Mucosa of gallbladder (tissue), 1 donor: Measurements from ENCODE around the gene LRGUK. TPM values are rescaled to one million over a fixed set of nuclear protein-coding genes. Genes with fewer than 3 reads are reported as not detected.
"Not testable (repeated sequence)": the region's sequence is repeated elsewhere in the genome, so short reads cannot be mapped to it uniquely, and the experiment has no call there.

Experiments
- DNase-seq: peaks from one replicate; pipeline ENCODE4 v3.0.0-alpha.2; 2020; ENCODE audit warnings: low spot score
- total RNA-seq: library from RNA; stranded (reverse); gene quantifications from one replicate; pipeline ENCODE4 v1.2.1, GENCODE V29; 2021
- donor health status: DM: no; HTN: no; CAD: no.

LRGUK gene
- total RNA-seq, 1 donor from 2014 or later = 2.4 TPM

DNA sequence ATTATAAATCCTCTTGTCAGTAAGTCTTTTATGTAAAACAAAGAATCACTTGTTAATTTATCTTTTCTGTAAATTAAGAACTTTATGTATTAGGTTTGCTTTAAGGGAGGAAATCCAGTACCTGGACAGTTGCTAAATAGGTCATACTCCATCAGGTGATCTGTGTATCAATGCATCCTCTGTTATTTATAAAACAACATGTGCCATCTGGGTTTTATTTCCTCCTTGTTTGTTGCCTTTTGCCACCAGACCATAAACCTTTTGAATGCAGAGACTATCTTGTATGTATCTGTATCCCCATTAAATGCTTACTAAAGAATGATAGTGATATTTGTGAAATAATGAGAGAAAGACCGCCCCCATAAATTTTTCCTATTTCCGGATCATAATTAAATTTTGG is 119.6 kb downstream of the LRGUK start:
- DNase-seq = no peak

DNA sequence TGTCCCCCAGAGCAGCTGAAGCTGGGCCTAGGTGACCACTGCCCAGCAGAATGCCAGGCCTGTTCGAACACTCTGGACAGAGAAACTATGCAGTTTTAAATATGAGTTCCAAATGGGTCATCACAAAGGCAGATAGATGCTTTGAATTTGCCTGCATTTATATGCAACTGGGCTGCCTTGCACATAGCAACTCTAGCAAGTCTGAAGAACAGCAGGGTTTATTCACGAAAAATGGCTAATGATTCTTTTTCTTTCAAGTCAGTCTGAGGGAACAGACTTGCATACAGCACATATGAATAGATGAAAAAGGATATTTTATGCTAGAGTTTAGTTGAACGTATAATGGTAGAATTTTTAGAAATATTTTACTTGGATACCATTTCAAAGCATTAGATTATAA is 121.1 kb downstream of the LRGUK start:
- DNase-seq = no peak

DNA sequence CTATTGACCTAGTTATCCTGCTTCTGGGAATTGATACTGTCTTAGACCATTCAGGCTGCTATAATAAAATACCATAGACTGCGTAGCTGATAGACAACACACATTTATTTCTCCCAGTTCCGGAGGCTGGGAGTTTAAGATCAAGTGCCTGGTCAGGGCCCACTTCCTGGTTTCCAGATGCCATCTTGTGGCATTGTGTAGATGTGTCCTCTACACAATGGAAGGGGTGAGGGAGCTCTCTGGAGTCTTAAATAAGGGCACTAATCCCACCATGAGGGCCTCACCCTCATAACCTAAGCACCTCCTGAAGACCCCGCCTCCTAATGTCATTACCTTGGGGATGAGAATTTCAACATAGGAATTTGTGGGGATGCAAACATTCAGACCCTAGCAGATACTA is 127.2 kb downstream of the LRGUK start:
- no peak for DNase-seq

DNA sequence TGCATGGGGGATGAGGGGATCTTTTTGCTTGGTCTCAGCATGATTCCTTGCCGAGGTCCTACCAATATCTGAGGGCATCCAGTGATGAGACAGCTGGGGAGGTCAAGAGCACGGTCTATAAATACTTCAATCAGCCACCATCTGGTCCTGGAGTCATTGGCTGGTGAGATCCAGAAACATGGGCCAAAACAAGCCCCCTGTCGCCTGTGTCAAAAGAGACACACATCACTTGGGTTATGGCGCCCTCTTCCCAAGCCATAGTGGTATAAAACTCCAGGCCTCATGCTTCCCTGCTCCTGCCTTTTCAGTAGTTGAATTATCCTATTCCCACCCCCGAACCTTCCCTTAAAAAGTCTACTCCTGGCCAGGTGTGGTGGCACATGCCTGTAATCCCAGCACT is 128.7 kb downstream of the LRGUK start:
- no peak for DNase-seq

DNA sequence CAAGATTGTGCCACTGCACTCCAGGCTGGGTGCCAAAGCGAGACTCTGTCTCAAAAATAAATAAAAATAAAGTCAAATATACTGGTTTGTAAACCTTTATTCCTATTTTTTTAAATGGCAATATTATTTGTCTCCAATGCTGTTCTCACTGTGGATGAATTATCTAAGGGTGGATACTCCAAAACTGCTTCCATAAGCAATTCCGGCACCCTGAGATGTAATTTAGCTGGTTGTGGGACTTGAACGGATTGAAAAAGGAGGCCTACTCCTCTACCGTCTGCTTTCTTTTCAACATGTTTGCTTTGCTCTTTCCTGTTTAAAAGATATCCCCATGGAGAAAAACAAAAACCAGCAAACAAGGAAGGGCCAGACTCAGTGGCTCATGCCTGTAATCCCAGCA is 135.2 kb downstream of the LRGUK start:
- no peak for DNase-seq

DNA sequence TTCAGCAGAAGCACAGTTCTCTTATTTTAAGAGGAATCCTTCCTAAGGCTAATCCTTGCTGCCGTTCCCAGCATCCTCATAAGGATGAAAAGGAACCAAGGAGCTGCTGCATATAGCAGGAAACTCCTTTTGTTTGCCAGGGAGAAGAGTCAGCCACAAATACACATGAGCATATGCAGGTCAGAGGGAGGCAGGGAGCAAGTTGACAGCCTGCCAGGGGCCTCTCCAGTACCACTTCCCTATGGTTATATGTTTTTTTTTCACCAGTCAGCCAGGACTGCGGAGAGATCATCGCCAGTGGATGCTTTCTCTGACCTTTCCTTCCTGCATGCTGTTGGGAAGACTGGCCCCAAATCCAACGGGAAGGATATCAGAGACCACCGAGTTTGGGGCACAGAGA is 149.8 kb downstream of the LRGUK start:
- DNase-seq = no peak

DNA sequence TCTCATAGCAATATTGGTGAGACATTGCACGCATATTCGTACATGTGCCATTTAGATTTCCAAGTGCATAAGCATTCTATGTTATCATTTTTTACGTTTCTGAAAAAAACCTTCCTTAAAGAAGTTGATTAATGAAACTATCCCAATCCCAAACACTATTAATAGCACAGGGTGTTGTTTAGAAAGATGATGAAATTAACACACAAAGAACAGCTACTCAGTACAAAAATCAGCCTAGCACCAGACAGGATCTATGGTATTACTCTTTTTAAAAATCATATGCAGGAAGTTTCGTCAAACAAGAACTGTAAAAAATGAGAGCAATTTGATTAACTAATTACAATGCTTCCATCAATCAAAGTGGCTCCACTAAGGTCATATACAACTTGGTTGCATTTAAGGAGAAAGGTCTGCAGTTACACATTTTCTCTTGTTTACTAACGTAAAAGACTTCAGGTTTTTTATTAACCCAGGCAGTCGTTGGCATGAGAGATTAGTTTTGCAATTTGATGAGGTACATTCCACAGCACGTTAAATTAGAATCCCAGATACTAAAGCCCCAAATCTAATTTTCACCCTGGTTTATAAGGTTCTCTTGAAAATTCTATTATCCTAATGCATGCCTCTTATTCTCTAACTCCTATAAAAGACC is 151.5 kb downstream of the LRGUK start:
- DNase-seq = no peak

DNA sequence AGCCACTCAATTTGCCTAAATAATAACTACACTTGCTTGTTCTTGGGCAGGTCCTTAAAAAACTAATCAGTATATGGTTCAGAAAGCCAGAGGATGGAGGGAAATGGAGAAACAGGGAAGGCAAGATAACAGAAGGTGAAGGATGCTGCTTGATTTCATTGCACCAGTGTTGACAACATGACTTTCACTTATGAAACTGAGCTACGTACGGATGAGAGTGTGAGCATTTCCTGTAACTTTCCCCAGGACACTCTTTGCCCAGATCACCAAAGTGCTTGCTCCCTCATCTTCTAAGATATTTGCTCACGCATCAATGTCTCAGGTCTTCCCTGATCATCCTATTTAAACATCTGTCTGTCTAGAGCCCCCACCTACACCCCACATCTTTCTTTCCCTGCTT is 152.2 kb downstream of the LRGUK start:
- no peak for DNase-seq

DNA sequence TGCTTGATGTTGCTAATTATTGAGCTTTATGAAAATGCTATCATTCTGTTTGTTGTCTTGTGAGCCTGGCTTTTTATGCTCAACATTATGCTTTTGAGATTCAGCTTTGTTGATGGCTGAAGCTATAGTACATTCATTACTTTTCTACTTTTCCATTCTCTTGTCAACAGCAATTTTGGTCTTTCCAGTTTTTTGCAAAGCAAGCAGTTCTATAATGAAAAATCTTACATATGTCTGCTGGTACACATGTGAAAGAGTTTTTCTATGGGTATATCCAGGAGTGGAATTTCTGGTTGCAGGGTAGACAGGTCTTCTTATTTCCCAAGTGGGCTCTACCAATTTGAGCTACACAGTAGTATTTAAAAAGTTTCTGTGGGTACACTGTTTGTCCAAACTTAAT is 152.8 kb downstream of the LRGUK start:
- DNase-seq = no peak

DNA sequence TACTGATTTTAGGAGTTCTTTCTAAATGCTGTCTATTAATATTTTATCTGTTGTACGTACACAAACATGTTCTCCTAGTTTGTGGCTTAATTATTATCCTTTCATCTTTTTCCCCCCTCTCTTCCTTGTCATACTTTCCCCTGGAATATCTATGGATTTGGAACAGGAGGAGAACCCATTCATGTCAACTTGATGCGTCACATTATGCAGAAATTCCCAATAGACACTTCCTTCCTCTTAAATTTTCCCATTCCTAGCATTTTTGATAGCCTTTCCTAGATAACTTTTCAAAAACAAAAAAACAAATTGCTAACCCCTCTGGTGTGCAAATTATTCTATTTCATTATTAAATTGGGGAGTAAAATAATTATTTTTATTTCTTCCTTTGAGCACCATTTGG is 153.4 kb downstream of the LRGUK start:
- no peak for DNase-seq

DNA sequence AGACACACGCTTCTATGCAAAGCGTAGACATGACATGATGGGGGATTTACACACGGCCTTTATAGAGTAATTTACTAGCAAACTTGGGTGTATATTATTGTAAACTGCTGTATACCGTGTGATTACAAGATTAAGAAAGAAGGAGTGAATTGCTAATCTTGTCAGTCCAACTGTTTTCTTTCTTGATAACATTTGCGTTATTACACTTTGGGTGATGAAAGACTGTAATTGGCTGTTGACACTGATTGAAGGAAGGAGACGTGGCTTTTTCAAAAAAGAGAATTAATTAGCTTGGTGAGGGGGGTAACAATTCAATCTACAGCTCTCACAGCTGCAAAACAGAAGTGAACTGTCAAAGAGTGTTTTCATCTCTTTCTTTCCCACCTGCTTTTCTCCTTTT is 156.9 kb downstream of the LRGUK start:
- DNase-seq = no peak

DNA sequence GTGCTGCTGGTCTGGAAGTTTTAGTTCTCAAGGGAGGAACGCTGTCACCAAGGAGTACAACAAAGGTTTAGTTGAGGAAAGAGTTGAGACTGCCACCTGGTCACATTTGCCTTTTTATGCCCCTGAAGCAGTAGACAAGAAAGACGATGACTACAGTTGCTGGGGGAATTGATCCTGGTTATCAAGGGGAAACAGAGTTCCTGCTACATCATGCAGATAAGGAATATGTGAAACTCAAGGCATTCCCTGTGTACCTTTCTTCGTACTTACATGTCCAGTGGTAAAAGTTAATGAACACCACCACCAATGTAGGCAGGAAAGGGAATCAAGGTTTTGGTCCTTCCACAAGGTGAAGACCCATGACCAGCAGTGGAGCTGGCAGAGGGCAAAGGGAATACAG is 157.8 kb downstream of the LRGUK start:
- no peak for DNase-seq

DNA sequence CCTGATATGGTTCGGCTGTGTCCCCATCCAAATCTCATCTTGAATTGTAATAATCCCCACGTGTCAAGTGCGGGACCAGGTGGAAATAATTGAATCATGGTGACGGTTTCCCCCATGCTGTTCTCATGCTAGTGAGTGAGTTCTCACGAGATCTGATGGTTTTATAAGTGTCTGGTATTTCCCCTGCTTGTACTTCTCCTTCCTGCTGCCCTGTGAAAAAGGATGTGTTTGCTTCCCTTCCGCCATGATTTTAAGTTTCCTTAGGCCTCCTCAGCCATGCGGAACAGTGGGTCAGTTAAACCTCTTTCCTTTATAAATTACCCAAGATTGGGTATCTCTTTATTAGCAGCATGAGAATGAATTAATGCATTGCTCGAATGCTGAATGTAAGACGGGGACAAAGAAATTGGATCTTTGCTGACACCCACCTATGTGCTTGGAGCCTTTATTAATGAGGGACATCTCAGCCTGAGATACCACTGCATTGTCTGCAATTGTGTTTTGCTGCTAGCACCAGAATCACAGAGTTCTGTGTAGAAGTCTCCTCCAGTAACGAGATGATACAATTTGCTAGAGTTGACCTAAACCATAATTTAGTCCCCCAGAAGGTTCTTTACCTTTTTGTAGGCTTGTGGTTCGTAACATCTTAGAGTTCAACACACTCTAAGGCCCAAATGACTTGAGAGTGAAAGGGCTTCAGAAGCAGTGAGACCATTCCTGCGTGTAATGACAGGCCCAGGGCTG is 160.9 kb downstream of the LRGUK start:
- DNase-seq = no peak

DNA sequence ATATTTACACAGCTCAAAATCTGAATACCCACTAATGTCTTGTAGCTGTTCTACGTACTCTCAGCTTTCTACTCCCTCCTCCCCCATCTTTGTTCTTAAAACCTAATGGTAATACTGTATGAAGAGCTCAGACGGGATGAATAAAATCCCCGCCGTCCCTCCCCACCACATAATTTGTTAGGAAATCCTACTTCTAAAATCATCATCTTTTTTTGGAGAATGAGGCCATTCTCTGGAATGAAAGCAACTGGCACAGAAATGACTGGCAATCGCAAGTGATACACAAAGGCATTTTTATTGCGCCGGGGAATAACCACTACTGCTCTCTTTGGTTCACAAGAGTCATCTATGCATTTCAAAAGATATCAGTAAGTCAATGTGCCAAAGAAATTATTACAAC is 162.3 kb downstream of the LRGUK start:
- DNase-seq = no peak

DNA sequence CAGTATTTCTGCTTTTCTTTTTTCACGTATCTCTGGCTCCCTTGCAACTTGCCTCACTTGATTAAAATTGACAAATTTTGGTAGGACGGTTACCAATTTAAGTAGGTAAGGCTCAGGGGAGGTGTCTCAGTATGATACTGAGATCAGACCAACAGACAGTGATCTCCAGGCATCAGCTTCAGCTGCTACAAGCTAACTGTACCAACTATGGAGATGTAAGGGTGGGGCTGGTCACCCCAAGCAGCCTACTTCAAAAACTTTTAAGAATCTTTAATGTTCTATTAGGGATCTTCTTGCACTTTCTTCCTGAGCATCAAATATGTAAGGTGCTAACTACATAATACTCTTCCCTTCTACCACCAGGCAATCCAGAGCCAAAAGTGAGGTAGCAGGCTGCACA is 162.7 kb downstream of the LRGUK start:
- DNase-seq = no peak

DNA sequence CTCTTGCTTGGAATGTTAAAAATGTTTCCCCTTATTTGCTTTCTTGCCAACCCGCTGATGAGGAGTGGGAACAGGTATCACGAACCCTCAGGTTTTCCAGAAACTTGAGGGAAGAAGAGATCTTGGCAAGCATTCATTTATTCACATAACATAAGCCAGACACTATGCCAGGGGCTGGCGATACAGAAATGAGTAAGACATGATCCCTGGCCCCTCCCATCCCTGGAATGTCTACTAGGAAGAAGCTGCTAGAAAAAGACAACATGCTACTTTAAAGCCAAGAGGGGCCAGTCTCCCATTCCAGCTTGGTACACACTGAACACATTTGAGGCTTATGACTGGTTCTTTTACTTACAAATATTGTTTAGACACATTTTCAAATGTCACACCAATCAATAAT is 163.1 kb downstream of the LRGUK start:
- peak; percentile 33 for DNase-seq

DNA sequence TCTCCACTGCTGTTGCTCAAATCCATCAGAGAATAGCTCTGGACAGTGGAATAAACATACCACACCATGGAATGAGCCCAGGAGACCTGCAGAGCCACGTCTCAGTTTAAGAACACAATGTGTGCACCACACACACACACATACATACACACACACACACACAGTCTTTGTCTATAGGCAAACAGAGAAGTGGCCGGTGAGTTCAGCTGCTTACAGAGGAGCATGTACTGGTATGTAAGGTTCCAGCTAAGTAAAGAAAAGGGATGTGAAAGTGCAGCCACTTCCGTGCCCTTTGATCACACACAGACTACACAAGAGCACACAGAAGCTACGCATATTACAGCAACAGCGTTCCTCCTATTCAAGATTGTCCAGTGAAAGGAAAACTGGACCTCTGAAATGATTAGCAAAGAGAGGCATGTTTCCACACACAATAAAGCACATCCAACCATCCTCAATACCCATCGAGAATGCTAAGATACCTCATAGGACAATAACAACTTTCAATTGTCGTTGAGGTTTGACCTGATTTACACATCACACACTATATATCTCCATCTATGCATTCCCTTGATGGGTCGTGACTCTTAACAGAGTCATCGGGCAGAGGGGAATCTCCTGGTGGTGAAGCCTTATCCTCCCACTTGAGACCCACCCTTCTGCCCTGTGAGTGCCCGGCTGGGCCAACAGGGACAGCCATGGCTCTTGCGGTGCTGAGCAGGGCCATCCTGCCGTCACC is 166.0 kb downstream of the LRGUK start:
- peak; percentile 57 for DNase-seq

DNA sequence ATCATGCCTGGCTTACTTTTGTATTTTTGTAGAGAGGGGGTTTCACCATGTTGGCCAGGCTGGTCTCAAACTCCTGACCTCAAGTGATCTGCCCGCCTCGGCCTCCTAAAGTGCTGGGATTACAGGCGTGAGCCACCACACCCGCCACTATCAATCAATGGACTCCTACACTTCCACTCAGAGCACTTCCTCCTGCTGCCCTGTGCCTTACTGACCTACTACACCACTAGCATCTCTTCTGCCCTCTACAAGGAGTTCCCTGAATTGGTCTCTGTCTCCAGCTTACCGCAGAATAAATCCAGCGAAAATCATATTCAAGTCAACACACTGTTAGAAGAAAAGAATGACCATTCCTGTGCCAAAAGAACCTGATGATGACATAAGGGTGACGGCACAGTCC is 168.8 kb downstream of the LRGUK start:
- not testable (repeated sequence) for DNase-seq

DNA sequence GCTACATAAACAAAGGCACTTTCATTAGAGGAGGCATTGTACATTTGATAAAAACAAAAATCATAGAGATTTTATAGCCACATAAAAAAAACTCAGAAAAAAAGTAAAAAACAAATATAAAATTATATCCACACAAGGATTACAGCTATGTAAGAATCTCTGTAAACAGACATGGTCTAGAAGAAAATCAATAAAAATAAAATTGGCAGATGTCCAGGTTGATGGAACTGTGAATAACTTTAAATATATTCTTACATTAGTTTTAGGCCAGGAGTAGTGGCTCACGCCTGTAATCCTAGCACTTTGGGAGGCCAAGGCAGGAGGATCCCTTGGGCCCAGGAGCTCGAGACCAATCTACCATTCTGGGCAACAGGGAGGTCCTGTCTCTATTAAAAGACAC is 170.3 kb downstream of the LRGUK start:
- no peak for DNase-seq

DNA sequence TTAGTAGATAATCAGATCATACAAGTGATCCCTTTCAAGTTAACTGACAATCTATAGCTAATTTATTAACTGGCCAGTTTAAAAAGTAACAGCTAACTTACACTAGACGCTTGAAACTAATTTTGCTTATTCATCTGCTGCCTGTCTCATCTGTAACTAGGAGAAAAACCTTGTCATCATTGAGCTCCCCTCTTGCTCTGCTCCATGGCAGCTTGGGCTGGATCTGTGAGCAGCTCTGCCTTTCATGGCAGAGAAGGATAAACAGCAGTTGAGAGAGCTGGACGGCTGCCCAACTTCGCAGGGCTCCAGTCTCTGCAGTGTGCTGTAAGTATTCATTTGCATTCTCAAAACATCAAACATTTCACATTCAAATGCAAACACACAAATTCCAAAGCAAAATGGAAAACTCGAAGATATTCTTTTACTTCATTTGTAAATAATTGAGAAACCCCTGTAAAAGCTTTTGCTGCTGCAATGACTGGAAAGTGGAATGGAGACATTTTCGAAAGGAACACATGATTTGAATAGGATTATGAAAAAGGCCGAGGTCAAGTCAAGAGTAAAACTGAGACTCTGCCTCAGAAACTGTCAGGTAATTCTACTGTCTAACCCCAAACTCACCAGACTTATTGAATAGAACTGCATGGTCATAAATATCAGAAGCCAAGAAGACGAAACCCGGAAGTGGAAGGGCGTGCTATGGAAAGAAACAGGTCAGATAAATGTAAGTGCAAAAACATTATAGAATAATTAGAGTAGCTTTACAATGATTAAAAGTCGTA is 172.0 kb downstream of the LRGUK start:
- DNase-seq = peak; percentile 65

DNA sequence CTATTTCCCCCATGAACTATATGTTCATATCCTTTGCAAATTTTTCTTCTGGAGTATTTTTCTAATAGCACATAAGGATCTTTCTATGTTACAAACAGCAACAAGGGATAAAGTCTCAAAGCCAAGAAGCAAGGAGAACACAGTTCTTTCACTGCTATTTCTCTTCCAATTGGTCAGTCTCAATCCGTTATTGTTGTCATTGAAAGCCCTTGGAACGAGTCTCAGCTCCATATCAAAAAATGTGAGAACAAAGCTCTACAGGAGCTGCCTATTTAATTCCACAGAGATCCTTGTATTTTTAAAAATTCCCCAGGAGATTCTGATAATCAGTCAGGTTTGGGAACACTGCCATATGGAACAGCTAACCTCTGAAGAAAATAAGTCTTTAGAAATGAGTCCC is 173.8 kb downstream of the LRGUK start:
- DNase-seq = no peak

DNA sequence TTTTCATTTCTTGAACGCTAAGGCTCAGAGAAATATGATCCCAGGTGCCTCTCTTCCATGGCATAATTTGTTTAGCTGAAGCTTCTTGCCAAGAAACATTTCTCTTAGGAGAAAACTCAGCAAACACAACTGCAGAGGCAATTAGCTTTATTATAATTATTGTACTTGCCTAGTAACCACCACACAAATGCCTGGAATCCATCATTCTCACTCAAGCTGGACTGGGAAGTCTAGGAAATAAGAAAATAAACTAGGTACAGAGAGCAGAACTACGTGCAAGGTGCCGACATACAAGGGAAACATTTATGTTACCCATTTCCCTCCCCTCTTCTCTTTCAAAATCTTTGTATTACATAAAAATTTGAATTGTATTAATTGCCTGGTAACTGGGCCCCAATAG is 174.5 kb downstream of the LRGUK start:
- no peak for DNase-seq
